GM20000 (cell line): ENCODE measurements around the gene SCAF8.

Experiments
- DNase-seq: peaks from one replicate; pipeline ENCODE4 v3.0.0; 2012; ENCODE audit warnings: low spot score
- TF ChIP-seq, protein P1 (sequence below): IDR thresholded peaks from 2 replicates; pipeline ENCODE4 v1.5.1; 2012; ENCODE audit warnings: mild to moderate bottlenecking, control low read depth; ENCODE audit errors: extremely low read depth, missing control alignments

The SCAF8 gene

DNA sequence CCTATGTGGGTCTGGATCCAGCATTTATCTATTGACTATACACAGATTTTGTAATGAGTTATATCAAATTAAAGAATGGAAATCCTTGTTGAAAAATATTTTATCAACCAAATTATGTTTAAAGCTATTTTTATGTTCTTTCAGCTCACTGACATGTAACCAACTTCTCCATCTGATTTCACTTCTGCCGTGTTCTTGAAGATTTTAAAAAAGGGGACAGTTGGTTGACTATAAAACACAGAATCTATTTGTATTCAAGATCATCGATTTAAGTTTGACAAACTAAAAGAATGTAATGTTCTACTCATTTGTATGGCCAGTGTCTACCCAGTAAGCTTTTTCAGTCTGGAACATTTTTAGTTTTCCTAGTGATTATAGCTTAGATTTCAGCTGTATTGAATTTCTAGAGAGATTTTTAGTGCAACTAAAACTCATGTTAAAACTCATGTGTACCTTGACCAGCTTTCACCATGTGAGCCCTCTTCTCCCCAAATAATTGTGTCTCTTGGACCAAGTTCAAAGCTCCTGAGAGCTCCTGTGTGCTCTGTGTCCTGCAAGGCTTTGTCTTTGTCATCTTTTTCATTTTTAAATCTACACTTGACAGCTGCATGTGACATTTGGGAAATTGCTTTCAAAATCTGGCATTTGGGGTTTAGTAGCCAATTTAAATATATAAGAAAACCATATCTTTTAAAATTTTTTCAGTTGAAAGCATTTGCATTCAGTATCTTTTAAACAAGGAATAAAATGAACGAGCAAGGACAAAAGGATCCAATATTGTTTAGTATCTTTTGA is 143.5 kb downstream of the SCAF8 start:
- TF ChIP-seq, protein P1, sequence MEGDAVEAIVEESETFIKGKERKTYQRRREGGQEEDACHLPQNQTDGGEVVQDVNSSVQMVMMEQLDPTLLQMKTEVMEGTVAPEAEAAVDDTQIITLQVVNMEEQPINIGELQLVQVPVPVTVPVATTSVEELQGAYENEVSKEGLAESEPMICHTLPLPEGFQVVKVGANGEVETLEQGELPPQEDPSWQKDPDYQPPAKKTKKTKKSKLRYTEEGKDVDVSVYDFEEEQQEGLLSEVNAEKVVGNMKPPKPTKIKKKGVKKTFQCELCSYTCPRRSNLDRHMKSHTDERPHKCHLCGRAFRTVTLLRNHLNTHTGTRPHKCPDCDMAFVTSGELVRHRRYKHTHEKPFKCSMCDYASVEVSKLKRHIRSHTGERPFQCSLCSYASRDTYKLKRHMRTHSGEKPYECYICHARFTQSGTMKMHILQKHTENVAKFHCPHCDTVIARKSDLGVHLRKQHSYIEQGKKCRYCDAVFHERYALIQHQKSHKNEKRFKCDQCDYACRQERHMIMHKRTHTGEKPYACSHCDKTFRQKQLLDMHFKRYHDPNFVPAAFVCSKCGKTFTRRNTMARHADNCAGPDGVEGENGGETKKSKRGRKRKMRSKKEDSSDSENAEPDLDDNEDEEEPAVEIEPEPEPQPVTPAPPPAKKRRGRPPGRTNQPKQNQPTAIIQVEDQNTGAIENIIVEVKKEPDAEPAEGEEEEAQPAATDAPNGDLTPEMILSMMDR: no peak
- DNase-seq: no peak

DNA sequence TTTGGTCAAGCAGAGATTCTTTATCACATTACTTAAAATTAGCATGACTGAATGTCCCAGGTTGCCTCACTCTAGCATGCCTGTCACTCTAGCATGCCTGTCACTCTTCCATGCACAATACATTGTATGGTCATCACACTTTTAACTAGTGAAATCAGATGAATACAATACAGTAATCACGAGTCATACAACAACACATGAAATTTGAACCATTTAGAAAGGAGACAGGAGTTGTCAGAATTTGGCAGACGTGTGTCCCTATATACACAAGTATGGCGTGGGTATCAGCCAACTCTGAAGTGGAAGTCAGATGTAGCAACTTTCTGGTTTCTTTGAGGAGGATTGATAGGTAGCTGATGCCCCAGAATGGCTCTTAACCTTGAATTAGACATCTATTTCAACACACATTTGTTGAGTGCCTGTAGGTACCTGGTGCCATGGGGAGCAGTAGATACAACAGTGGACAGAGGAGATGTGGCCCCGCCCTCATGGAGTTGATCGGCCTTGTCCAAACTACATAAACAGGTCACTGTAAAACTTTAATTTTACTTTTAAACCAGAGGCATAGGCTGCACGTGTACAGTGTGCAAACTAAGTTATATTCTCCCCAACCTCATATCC is 145.8 kb downstream of the SCAF8 start:
- DNase-seq: no peak
- TF ChIP-seq, protein P1: no peak

GRCh38 chr6:154882107-154882506 is 148.9 kb downstream of the SCAF8 start:
- no peak for DNase-seq
- TF ChIP-seq, protein P1: no peak
